Heart right ventricle (tissue), 16 donors: ENCODE measurements around the gene ATP11B. TPM values are rescaled to one million over a fixed set of nuclear protein-coding genes. Genes with fewer than 3 reads are reported as not detected.

Source experiments
- ATAC-seq, 8 donors: fragments of 200-7000 bp; cut with Tn5 transposase; one replicate each; pipeline ENCODE4 v1.9.1; 2020; ENCODE audit warnings: mild to moderate bottlenecking in 8 of 8, moderate library complexity in 8 of 8, moderate number of reproducible peaks in 1 of 8
- DNase-seq, 2 donors: peaks; one replicate each; pipeline ENCODE4 v3.0.0-alpha.2; 2020
- H3K27ac ChIP-seq, 10 donors: fragments of 200-600 bp; sonication (generic) in 2 of 10; one replicate each; pipeline versions ENCODE4 v1.5.0 to v1.8.0; 2020 to 2022; ENCODE audit warnings: mild to moderate bottlenecking in 3 of 10
- H3K27me3 ChIP-seq, 7 donors: fragments of 200-600 bp; one replicate each; pipeline ENCODE4 v1.8.0; 2021 to 2022; ENCODE audit warnings: mild to moderate bottlenecking in 2 of 7
- H3K36me3 ChIP-seq, 9 donors: fragments of 200-600 bp; sonication (generic) in 1 of 9; one replicate each; pipeline versions ENCODE4 v1.5.0 to v1.8.0; 2020 to 2022; ENCODE audit warnings: mild to moderate bottlenecking in 2 of 9
- H3K4me1 ChIP-seq, 9 donors: fragments of 200-600 bp; sonication (generic) in 1 of 9; one replicate each; pipeline versions ENCODE4 v1.5.0 to v1.8.0; 2020 to 2022; ENCODE audit warnings: mild to moderate bottlenecking in 4 of 9
- H3K4me3 ChIP-seq, 10 donors: fragments of 200-600 bp; sonication (generic) in 2 of 10; one replicate each; pipeline versions ENCODE4 v1.5.0 to v1.8.0; 2020 to 2022; ENCODE audit warnings: mild to moderate bottlenecking in 7 of 10, moderate library complexity in 2 of 10
- H3K9me3 ChIP-seq, 11 donors: fragments of 200-600 bp in 10 of 11; sonication (generic) in 2 of 11; one replicate each; pipeline versions ENCODE4 v1.5.0 to v1.8.0; 2013 to 2022; ENCODE audit warnings: mild to moderate bottlenecking in 2 of 11, control low read depth in 1 of 11, moderate library complexity in 1 of 11
- CTCF ChIP-seq, 9 donors: fragments of 200-600 bp; sonication (generic) in 2 of 9; IDR thresholded peaks; one replicate each; pipeline versions ENCODE4 v1.5.0 to v1.8.0; 2021 to 2022; ENCODE audit warnings: antibody characterized with exemption in 9 of 9, mild to moderate bottlenecking in 5 of 9, moderate library complexity in 1 of 9
- WGBS, 2 donors: extraction: QIAGEN DNeasy Blood & Tissue Kit; methylation state at CpG; one replicate each; pipeline ENCODE4 v1.1.7; 2013; ENCODE audit warnings: inconsistent platforms in 1 of 2; 5-methylcytosine and 5-hydroxymethylcytosine counted together
- intact Hi-C, 10 donors: fragments of 100-400 bp; cut with DNase I; formaldehyde crosslinking; loops; one replicate each; pipeline versions ENCODE4 v1.11.1 to v1.14.2; 2022
- polyA plus RNA-seq, 2 donors: library from polyadenylated mRNA; stranded (reverse); fragments of 200-250 nt; gene quantifications; one replicate each; pipeline ENCODE4 v1.2.3, GENCODE V29; 2013
- total RNA-seq, 10 donors: library from RNA; stranded (reverse); fragmentation: NEBNext Ultra II Directional in 3 of 10; extraction: Animal tissue kit (Norgen Biotek cat#: 25700) in 3 of 10; gene quantifications; one replicate each; pipeline versions ENCODE4 v1.2.1 to v1.2.4, GENCODE V29; 2021 to 2023
- donor health status: Arrhythmogenic right ventricular cardiomyopathy.
- donor health status: ischemic (EF 13 %, LVEDD 7.1; RV severe dilation, severe dysfunction).
- donor health status: healthy with polysubstance abuse.
- donor health status: DM: no; HTN: yes; CAD: no.
- donor health status: DM: no; HTN: no; CAD: no.
- donor health status: ischemic (EF 25% LVEDD 6.9; RV normal size, moderate dysfunction).
- donor health status: ischemic (EF 25% LVEDD 5.7; RV mildly dilated, moderate dysfunction).
- donor health status: healthy.
- donor health status: DM: yes; HTN: yes; CAD: no.
- donor health status: Ischemic cardiomyopathy.
- donor health status: ischemic (EF 35%, LVEDD 5.7; RV mildly dilated, moderate dysfunction).
- donor health status: nonischemic (EF 11% LVEDD 7.7; RV severe dilation, severe dysfunction).
- donor health status: DM: yes; HTN: yes; CAD: no.
- donor health status: PGD.
- donor health status: ischemic (EF 29% LVEDD 5.4; RV normal size, mild dysfunction).
- donor health status: nonischemic (EF 23%, LVEDD 6.1; RV moderate dilation, normal function).

ATP11B gene
- total and polyA plus RNA-seq, 12 donors = 5.3 to 47.8 (median 36.8) TPM

GRCh38 chr3:182784542-182784941 is 8.8 kb upstream of the ATP11B start:
- ATAC-seq (no peak), DNase-seq (no peak)
- 22 to 29% methylated on average over 1 of the region's 1 CpG for WGBS, 2 donors
- TF ChIP-seq CTCF (IDR thresholded peaks at IDR 0.05) = no peak
- Histone ChIP-seq H3K4me3 (no peak overlapping the region), H3K4me1 (peaks cover 0 to 9% (median 0%) of the 10 kb centered on the region in 9 donors), H3K27ac (no peak overlapping the region), H3K9me3 (no peaks in the 10 kb centered on the region), H3K36me3 (no peaks in the 10 kb centered on the region), H3K27me3 (peaks cover 0 to 39% (median 24%) of the 10 kb centered on the region in 7 donors)
- intact Hi-C loops = loop anchor here in 1 of 10 donors (10.0 kb wide), 1 partner anchor 70 kb away; no protein-coding TSS in a partner anchor

GRCh38 chr3:182785142-182785541 is 8.2 kb upstream of the ATP11B start:
- peaks cover 0 to 9% (median 0%) of the 10 kb centered on the region in 9 donors for H3K4me1 ChIP-seq
- 75 to 84% methylated on average over 3 of the region's 3 CpGs for WGBS, 2 donors
- intact Hi-C loops = loop anchor here in 1 of 10 donors (10.0 kb wide), 1 partner anchor 70 kb away; no protein-coding TSS in a partner anchor
- H3K36me3 ChIP-seq = no peaks in the 10 kb centered on the region
- H3K4me3 ChIP-seq = no peak overlapping the region
- H3K27ac ChIP-seq = no peak overlapping the region
- no peaks in the 10 kb centered on the region for H3K9me3 ChIP-seq
- ATAC-seq (no peak), DNase-seq (no peak)
- no peak for TF ChIP-seq CTCF (IDR thresholded peaks at IDR 0.05)
- peaks cover 0 to 39% (median 24%) of the 10 kb centered on the region in 7 donors for H3K27me3 ChIP-seq

GRCh38 chr3:182785756-182786155 is 7.5 kb upstream of the ATP11B start:
- TF ChIP-seq CTCF (IDR thresholded peaks at IDR 0.05) = no peak
- Histone ChIP-seq H3K36me3 (no peaks in the 10 kb centered on the region), H3K27ac (no peak overlapping the region), H3K9me3 (no peaks in the 10 kb centered on the region), H3K4me1 (peaks cover 0 to 9% (median 0%) of the 10 kb centered on the region in 9 donors), H3K4me3 (no peak overlapping the region), H3K27me3 (peaks cover 0 to 39% (median 24%) of the 10 kb centered on the region in 7 donors)
- intact Hi-C loops = loop anchor here in 1 of 10 donors (10.0 kb wide), 1 partner anchor 71 kb away; no protein-coding TSS in a partner anchor
- ATAC-seq = no peak
- DNase-seq = no peak

- intact Hi-C loops = loop anchor here in 1 of 10 donors (10.0 kb wide), 1 partner anchor 72 kb away; no protein-coding TSS in a partner anchor
Measured at GRCh38 chr3:182786564-182787196, 6.6 kb upstream of the ATP11B start.

More at GRCh38 chr3:182786564-182787196, 6.6 kb upstream of the ATP11B start:
- TF ChIP-seq CTCF (IDR thresholded peaks at IDR 0.05) = no peak
- H3K4me3 ChIP-seq = no peak overlapping the region
- no peak overlapping the region for H3K27ac ChIP-seq
- peaks cover 0 to 9% (median 0%) of the 10 kb centered on the region in 9 donors for H3K4me1 ChIP-seq
- no peak for ATAC-seq
- H3K27me3 ChIP-seq = peaks cover 0 to 39% (median 24%) of the 10 kb centered on the region in 7 donors
- 78 to 81% methylated on average over 5 of the region's 5 CpGs for WGBS, 2 donors
- H3K9me3 ChIP-seq = no peaks in the 10 kb centered on the region
- no peaks in the 10 kb centered on the region for H3K36me3 ChIP-seq
- no peak for DNase-seq
